NCI-H69 (cell line): Measurements from ENCODE around the gene HMG20B.
A peak's percentile ranks its signal among the peaks of the same experiment; 100 is the strongest.

ENCODE experiments used
- DNase-seq: peaks from one replicate; lab custom pipeline; 2025; lab: John Stamatoyannopoulos, UW

HMG20B gene

DNA sequence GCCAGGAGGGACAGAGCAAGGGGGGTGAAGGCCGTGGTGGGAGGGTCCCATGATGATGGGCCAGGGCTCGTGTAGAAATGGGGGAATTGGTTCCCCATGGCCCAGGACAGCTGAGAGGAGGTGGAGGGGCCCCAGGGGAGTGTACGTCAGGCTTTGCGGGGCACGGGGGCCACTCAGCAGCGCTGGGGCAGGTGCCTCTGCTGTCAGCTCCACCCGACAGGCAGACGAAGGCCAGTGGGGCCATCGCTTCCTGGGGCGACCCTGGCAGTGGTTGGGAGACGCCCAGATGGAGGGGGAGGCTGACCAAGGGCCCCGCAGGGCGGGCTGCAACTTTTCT, 35.7 kb upstream of the HMG20B start:
- DNase-seq = no peak

DNA sequence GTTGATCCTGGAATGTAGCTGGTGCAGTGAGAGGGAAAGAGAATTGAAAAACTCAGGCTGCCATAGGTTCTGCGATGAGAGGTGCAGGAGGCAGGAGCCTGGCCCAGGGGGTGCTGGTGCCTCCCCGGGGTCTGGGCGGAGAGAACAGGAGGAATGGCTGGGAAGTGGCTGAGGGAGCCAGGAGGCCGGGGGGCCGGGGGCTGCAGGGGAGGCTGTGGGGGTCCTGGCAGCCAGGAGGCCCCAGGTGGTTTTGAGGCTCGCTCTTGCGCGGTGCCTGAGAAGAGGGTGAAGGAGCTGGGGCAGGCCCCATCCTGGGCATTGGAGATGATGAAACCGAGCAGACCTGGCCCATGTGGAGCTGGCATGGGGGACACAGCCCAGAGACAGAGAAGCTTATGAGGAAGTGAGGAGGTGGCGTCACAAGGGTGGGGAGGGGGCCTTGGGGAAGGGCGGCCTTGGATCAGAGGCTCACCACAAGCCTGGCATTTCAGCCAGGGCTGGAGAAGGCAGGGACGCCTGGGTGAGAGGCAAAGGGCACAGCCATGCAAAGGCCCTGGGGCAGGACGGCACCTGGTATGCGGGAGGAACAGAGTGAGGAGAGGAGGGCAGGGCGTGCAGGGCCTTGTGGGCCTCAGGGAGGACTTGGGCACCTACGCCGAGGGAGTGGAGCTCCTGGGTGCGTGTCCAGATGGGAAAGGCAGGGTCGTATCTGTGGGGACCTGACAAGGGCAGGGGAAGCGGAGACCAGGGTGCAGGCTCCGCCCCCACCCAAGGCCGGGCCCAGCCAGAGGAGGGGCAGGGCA, 35.1 kb upstream of the HMG20B start:
- DNase-seq = no peak

DNA sequence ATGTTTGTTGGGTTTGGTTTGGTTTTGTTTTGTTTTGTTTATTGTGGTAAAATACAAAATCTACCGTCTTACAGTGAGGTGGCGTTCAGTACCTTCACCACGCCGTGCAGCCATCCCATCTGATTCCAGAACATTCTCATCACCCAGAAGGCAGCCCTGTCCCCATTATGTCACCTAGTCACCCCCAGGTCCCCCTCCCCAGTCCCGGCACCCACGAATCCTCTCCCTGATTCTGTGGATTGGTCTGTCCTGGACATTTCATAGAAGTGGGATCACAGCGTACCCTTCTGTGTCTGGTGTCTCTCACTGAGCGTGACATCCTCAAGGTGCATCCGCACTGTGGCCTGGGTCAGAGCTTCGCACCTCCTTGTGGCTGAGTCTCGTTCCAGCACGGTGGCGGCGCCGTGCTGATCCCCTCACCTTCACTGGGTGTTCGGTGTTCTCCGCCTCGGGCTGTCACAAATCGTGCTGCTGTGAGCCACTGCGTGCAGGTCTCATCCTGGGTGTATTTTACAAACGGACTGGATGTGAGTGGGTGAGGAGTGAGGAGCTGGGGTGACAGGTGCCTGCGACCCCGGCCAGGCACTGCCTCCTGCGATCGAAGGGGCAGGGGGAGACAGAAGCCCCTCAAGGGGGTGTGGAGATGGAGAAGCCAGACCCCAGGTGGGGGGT, 34.4 kb upstream of the HMG20B start:
- no peak for DNase-seq

DNA sequence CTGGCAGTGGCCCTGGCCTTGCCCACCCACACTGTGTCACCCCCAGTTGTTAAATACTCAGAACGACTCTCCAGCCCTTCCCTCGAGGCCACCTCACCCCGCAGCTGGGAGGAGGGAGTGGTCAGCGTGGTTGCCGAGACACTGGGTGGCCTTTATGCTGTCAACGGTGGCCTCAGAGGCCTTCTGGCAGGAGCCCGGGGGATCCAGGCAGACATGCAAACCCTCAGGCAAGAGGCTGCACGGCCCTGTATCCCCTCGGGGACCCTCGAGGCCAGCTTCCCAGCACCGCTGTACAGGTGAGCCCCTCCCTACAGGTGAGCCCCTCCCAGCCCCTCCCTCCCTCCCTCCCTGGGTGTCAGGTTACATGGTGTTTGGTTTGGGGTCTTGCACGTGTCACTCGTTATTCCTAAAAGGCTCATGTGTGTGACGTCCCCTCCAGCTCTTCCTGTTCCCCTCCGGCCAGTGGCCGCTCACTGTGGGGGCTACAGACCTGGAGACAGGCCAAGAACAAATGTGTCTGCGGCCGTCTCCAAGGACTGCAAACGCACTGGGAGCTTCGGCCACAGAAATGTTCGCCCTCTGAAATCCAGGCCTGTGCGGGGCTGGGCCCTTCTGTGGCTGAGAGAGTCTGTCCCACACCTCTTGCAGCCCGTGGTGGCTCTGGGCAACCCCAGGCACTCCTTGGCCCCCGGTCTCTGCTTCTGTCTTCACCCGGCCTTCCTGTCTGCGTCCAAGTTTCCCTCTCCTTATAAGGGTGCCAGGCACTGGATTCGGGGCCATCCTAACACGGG, 33.6 kb upstream of the HMG20B start, which contains the start of gene TEKTIP1:
Gene TEKTIP1 (plus strand): TSS at position 210 of the 791 bp plus-strand sequence. CDS start 4 bp downstream, at position 214.
- peak; percentile 71 for DNase-seq

DNA sequence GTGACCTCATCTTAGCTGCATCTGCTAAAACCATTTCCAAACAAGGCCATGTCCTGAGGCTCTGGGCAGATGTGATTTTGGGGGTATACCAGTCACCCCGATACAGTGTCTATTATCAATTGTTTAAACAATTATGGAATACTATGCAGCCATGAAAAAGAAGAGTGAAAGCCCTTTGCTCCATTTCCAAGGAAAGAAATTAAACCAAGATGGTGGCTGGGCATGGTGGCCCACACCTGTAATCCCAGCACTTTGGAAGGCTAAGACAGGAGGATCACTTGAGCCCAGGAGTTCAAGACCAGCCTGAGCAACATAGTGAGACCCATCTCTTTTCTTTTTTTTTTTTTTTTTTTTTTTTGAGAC, 33.0 kb upstream of the HMG20B start:
- DNase-seq = no peak

DNA sequence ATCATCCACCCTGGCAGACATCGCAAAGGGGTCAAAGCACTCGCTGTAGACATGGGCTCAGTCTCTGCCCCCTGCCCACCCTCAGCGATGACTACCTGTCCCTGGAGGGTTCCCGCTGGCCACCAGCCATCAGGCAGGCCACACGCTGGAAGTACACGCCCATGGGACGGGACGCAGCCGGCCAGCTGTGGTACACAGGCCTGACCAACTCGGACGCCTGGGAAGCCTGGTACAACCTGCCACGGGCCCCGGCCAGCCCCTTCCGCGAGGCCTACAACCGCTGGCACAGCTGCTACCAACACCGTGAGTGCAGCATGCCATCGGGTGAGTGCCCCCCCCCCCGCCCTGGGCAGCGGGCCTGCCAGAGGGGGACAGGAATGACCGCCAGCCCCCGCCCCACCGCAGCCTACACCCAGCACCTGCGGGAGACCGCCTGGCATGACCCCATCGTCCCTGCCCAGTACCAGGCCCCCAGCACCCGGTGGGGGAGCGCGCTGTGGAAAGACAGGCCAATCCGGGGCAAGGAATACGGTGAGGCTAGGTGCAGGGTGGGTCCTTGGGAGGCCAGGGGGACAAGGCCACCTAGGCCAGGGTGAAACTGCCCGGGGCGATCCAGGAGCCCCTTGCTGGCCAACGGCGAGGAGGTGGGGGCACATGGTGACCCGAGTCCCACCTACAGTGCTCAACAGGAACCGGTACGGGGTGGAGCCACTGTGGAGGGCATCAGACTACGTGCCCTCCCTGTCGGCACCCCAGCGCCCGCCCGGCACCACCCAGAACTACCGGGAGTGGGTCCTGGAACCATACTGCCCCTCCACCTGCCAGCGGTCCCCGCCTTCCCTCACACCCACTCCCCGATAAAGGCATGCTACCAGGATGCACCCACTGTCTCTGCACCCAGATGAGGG, 29.3 kb upstream of the HMG20B start:
- no peak for DNase-seq

DNA sequence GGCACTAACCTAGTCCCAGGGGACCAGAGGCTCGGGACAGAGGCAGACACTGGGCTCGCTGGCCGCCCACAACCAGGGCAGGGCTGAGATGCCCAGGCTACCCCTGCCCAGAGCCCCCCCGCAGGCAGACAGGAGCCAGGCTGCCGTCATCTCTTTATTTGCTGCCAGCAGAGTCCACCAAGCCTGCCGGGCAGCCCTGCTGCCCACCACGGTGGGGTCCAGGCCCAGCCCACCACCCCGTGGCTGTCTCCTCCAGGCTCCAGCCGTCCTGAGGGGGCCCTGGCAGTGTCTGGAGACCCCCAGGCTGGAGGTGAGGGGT, 28.7 kb upstream of the HMG20B start:
- DNase-seq = no peak

DNA sequence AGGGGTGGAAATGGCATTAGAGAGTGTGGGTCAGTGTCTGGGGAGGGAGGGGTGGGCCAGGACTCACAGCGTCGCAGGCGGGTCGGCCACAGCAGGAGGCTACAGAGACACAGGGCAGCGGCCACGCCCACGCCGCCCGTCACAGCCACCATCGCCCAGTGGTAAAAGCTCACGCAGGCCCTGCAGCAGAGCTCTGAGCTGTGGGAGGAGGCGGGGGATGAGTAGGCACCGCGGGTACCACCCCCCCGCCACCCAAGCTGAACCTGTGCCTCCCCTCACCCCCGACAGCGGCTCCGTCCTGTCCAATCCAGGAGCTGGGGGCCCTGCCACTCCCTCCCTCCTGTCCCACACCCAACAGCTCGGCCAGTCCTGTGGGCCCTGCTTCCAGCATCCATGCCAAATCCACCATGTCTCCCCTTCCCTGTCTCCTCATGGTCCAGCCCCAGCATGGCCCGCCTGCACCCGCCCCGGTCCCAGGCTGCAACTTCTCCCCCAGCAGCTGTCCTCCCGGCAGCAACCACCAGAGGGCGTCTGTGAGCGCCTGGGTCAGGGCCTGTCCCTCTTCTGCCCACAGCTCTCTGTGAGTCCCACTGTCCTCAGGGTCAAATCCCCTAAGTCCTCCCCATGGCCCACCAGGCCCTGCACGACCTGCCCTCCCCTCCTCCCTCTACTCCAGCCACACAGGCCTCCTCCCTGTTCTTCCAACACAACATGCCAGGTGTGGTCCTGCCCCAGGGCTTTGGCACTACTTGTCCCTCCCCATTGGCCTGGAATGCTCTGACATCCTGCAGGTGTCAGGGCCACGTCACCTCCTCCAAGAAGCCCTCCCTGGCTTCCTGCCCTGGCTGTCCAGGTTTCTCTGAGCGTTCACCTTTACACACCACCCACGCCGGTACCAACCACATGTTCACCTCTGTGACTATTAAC, 27.7 kb upstream of the HMG20B start:
- DNase-seq = peak; percentile 69

DNA sequence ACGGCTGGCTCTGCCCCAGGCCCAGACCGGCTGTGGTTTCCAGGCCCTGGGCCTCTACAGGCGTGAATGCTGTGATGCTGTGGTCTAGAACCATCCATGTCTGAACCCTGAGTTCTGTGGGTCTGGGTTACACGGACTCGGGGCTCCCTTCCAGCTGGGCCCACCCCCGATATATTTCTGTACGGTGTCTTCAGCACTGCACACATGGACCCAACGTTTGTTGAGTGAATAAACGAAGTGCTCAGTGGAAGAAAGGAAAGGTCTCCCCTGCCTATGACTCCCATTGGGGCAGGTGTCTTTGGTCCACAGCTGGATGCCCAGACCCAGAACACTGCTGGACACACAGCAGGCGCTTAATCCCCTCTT, 27.1 kb upstream of the HMG20B start:
- DNase-seq = no peak

DNA sequence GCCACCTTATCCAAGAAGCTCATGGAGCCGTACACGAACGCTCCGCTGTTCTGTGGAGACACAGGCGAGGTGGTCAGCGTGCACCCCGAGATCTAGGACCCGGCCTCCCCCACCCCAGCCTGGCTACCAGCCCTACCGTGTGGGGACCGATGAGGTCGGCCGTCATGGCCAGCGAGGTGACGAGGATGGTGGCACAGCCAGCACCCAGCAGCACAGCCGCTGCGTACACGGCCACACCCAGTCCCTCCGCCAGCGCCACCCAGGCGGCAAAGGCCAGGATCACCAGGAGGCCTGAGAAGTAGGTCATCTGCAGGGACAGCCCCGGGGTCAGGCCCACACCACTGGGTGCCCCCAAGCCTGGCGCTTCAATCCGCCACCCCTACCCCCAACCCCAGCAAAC, 26.6 kb upstream of the HMG20B start:
- no peak for DNase-seq

DNA sequence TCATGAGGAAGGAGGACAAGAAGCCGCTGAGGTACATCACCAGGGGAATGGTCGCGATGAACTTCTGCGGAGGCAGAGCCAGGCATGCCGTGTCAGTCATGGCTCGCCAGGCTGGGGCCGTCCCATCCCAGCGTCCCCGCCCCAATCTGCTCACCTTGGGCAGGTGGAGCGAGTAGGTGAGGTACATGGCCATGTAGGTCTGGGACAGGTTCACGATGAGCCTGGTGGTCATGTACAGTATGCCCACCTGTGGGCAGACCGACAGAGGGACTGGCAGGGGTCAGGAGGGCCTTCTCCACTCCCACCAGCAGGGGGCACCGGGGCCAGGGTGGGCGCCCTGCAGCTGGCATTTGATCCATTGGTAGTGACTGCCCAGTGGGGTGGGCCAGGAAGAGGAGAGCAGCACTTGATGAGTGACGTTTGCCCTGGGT, 25.4 kb upstream of the HMG20B start:
- peak; percentile 38 for DNase-seq

DNA sequence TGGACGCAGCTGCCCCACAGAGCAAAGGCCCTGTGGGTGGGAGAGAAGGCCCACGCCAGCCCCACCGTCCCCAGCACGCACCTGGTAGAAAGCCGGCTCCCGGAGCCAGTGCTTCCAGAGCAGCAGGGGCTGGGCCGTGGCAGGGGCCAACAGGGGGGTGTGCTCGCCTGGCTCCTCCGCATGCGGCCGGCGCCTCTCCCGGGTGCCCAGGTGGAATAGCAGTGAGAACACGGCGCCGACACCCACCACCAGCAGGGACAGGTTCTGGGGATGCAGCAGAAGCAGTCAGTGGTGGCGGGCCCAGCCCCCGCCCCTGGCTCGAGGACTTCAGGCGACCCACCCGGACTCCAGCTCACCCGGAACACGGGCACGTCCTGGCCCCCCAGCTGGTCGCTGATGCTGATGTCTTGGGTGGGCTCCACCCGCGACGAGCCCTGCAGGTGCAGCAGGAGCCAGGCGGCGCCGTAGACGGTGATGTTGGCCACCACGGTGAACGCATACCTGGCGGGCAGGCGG, 24.9 kb upstream of the HMG20B start:
- DNase-seq = no peak

DNA sequence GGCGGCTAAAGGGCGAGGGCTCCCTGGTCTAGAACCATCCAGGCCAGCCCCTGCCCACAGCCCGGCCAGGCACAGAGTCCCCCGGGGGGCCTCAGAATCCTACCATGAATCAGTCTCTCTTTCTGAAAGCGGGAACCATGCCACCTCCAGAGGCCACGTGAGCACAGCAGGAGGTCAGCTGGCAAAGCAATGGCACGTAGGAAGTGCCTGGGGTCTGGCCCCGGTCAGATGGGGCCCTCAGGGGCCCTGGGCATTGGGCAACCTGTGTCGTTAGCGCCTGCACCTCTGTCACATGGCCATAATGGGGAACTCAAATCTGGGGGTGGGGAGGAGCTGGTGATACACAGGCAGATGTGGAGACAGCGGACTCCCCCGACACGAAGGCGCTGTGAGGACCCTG, 24.1 kb upstream of the HMG20B start:
- no peak for DNase-seq

DNA sequence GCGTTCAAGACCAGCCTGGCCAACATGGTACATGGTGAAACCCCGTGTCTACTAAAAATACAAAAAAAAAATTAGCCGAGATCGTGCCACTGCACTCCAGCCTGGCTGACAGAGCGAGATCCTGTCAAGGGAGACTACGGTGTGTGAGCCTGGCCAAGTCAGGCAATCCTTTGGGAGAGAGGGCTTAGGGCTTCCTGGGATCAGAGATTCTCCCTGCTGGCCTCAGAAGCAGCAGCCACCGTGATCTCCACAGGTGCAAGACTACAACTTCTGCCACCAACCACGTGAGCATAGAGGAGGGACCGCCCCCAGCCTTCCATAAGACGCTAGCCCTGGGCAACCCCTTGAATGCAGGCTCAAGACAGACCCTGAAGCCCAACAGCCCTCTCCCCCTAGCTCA, 22.9 kb upstream of the HMG20B start:
- no peak for DNase-seq

DNA sequence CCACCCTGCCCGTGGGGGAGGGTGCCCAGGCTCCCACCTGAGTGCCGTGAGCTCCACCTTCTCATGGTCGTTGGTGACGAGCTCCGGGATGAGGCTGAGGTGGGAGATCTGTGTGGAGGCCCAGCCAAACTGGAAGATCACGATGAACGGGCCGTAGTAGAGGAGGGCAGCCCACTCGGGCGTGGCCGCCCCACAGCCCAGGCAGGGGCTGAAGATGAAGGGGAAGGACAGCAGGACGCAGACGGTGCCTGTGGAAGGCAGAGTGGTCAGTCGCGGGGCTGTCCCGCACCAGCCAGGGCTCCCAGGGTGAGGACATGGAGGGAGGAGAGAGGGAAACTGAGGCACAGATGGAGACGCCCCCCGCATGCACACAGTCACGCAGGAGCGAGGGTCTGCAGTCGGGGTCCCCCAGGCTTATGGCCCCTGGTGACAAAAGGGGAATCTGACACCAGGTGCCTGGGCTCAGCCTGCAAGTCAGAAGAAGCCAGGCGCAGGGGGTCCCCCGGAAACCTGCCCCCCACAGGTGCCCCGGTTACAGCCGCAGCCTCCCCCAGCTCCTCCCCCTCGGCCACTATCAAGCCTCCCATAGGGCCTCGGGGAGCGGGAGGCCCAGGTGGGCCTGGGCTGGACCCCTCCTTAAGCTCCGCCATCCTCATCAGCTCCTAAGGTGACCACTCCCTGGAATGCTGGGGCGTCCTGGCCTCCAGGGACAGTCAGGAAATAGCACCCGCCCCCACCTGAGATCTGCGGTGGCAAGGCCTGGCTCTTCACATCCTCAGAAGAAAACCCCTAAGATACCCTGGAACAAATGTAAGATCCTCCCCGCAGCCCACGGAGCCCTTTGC, 21.6 kb upstream of the HMG20B start:
- no peak for DNase-seq

DNA sequence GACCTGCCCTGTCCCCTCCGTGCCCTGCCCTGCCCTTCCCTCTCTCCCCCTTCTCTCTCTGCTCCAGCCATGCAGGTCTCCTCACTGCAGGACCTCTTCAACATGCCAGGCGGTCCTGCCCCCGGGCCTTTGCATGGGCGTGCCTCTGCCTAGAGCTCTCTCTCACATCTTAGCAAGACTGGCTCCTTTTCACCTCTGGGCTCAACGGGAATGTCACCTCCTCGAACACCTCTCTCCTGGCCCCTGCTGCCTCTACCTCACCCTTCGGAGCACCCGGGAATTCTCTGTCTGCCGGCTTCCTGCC, 21.0 kb upstream of the HMG20B start:
- DNase-seq = no peak

DNA sequence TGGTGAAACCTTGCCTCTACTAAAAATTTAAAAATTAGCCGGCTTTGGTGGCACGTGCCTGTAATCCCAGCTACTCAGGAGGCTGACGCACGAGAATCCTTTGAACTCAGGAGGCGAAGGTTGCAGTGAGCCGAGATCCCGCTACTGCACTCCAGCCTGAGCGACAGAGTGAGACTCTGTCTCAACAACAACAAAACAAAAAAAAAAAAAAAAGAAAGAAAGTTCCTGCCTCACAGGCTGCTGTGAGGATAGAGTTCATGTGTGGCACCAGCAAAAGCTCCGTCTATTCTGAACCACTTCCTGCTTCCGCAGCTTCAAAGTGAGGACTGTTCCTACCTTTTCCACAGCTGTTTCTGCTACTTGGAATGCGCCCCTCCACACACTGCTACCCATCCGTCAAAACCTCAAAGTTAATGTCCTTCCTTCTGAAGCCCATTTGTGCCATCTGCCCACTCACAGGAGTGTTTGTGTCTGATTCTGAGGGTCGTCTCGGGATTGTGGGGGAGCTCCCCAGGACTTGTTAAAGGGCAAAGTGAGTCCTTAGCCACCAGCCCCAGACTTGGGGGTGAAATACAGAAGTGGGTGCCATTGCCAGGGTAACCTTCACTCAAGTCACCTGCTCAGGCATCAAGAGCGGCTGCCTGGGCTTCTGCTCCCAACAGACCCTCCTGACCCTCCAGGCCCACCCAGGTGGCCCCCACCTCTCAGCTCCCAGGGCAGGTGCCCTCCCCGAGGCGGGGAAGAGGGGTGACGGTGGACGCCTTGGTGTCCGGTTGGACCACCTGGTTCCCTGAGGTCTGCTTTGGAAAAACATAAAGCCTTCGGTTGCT, 18.3 kb upstream of the HMG20B start:
- DNase-seq = no peak

DNA sequence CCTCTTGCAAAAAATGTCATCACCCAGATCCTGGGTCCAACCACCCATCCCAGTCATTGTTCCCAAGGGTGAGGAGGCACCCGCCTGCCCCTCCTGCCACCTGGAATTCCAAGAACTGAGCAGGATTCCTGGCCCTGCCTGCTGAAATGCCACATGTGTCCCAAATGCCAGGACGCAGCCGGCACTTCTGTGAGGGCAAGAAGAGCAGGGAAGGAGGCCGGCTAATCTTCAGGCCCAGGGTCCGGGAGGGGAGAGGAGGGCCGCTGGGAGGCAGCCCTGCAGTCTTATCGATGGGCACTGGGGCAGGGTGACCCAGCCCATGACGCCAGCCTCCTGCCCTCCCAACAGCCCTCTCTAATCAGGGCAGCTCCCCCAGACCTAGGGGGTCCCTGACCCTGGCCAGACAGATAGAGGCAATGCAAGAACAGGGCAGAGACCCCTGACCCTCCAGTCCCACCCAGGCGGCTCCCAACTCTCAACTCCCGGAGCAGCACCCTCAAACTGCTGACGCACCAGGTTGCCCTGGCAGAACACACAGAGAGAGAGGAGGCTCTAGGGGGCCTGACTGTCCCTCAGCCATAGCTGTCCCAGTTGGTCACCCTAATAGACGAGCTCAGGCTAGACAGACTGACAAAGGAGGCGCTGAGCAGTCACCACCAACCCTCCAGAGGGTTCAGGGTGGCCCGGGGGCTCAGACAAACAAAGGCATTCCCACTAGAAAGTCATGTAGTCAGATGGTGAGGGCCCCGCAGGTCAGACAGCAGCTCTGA, 16.9 kb upstream of the HMG20B start:
- no peak for DNase-seq
